ENCODE measurements around the gene GEMIN5. TPM values are rescaled to one million over a fixed set of nuclear protein-coding genes. Genes with fewer than 3 reads are reported as not detected.

The GEMIN5 gene
- total RNA-seq, 1 donor from 2014 or later: 13.9 TPM

DNA sequence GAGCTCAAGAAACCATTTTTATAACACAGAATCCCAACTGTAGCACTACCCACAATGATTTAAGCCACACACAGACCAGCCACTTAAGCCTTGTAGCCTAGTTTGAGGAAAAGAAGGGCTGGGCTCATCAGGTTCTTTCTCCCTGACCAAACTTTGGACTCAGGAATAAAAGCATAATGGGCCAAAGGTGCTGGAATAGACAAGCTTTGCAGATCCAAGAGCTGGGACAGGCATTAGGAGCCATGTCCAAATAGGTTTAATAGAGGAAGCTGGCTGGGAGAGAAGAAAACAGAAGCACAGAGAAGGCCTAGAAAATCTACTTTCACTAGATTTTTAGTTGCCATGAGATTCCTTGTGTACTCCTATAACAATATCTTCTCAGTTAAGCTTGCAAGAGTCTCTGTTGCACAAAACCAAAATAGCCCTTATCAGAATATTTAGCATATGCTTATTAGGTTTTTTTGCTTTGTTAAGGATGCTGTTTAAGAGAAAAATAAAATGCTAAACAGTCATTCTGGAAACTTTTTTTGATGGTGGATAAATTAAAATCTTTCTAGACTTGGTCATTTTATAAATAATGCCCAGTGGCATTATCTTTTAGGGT lies 41.3 kb downstream of the GEMIN5 start:
- TF ChIP-seq, protein P1, sequence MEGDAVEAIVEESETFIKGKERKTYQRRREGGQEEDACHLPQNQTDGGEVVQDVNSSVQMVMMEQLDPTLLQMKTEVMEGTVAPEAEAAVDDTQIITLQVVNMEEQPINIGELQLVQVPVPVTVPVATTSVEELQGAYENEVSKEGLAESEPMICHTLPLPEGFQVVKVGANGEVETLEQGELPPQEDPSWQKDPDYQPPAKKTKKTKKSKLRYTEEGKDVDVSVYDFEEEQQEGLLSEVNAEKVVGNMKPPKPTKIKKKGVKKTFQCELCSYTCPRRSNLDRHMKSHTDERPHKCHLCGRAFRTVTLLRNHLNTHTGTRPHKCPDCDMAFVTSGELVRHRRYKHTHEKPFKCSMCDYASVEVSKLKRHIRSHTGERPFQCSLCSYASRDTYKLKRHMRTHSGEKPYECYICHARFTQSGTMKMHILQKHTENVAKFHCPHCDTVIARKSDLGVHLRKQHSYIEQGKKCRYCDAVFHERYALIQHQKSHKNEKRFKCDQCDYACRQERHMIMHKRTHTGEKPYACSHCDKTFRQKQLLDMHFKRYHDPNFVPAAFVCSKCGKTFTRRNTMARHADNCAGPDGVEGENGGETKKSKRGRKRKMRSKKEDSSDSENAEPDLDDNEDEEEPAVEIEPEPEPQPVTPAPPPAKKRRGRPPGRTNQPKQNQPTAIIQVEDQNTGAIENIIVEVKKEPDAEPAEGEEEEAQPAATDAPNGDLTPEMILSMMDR (IDR thresholded peaks at IDR 0.05; ENCODE audit: partially characterized antibody, unreplicated experiment): no peak
- Mint-ChIP-seq H3K4me3 (ENCODE audit: unreplicated experiment) (no peak overlapping the region), H3K9me3 (ENCODE audit: unreplicated experiment) (no peaks in the 10 kb centered on the region), H3K36me3 (ENCODE audit: unreplicated experiment) (no peaks in the 10 kb centered on the region), H3K27ac (ENCODE audit: unreplicated experiment) (no peak overlapping the region), H3K4me1 (ENCODE audit: low read depth, unreplicated experiment) (no peaks in the 10 kb centered on the region), H3K27me3 (ENCODE audit: unreplicated experiment) (peaks cover 2% of the 10 kb centered on the region)
- no peak for DNase-seq

DNA sequence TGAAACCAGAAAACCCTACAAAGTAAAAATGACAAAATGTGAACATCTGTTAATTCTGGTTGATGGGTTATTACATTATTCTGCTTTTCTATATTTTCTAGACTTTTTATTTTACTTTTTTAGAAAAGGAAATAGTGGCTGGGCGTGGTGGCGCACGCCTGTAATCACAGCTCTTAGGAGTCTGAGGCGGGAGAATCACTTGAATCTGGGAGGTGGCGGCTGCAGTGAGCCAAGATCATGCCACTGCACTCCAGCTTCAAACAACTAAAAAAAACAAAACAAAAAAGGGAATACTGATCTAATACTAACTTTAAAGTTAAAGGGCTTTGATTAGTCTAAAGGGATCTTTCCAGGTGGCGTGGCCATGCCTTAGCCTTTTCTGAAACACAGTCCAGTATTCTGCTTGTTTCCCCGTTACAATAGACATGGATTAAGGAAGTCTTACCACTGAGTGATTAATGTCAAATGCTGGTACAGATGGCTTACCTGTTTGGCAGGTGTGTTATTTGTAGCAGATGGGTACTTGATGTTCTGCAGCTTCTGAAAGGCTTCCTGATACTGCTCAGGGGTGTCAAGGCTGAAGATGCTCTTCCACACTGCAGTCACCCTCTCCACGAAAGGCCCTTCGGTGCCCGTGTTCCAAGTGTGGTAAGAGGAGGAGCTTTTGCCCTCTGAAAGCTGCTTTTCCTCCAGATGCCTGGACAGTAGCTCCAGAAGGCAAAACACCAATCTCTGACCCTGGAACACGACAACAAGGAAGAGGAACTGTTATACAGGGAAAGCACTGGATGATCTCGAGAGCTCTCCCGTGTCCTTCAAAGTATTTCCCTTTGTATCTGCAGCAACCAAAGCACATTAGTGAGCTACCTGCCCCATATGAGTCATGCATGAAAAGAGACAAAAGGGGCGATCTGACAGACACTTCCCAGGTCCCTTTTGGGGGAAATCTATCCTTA lies 42.1 kb downstream of the GEMIN5 start:
- H3K36me3 Mint-ChIP-seq (ENCODE audit: unreplicated experiment): no peaks in the 10 kb centered on the region
- no peak for DNase-seq
- TF ChIP-seq, protein P1 (IDR thresholded peaks at IDR 0.05; ENCODE audit: partially characterized antibody, unreplicated experiment): no peak
- no peaks in the 10 kb centered on the region for H3K4me1 Mint-ChIP-seq (ENCODE audit: low read depth, unreplicated experiment)
- H3K9me3 Mint-ChIP-seq (ENCODE audit: unreplicated experiment): no peaks in the 10 kb centered on the region
- no peak overlapping the region for H3K27ac Mint-ChIP-seq (ENCODE audit: unreplicated experiment)
- peaks cover 2% of the 10 kb centered on the region for H3K27me3 Mint-ChIP-seq (ENCODE audit: unreplicated experiment)
- no peak overlapping the region for H3K4me3 Mint-ChIP-seq (ENCODE audit: unreplicated experiment)

DNA sequence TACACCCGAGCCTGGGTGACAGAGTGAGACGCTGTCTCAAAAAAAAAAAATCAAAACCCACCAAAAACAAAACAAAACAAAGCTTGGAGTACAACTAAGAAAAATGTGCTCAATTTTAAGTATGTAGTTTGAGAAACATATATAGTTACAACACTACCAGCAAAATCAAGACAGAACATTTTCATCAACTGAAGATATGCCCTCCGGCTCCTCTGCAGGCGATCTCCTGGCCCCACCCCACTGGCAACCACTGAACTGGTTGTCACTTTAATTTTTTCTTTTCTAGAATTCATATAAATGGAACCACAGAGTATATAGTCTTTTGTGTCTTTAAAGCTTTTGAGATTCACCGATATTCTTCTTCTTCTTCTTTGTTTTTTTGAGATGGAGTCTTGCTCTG lies 44.6 kb downstream of the GEMIN5 start:
- Mint-ChIP-seq H3K4me3 (ENCODE audit: unreplicated experiment) (no peak overlapping the region), H3K4me1 (ENCODE audit: low read depth, unreplicated experiment) (no peaks in the 10 kb centered on the region), H3K9me3 (ENCODE audit: unreplicated experiment) (no peaks in the 10 kb centered on the region), H3K27ac (ENCODE audit: unreplicated experiment) (no peak overlapping the region), H3K27me3 (ENCODE audit: unreplicated experiment) (peaks cover 2% of the 10 kb centered on the region), H3K36me3 (ENCODE audit: unreplicated experiment) (peaks cover 6% of the 10 kb centered on the region)
- no peak for DNase-seq
- TF ChIP-seq, protein P1 (IDR thresholded peaks at IDR 0.05; ENCODE audit: partially characterized antibody, unreplicated experiment): no peak

DNA sequence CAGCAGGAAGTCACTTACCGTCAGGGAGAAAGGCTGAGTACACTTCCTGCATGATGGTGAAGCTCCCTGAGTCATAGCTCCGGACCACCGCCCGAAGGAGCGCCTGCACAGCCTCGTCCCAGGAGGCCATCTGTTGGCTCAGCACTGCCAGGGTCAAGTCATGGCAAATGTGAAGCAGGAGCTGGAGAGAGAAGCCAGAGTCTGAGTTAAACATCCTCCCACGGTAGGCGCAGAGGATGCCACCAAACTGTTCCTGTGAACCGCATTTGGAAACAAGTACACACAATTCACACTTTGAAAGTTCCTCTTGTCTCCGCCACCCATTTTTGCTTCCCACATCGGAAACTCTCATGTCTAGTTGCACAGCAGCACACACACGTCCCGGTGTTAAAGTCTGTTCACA lies 45.6 kb downstream of the GEMIN5 start:
- no peak overlapping the region for H3K27ac Mint-ChIP-seq (ENCODE audit: unreplicated experiment)
- no peak overlapping the region for H3K4me3 Mint-ChIP-seq (ENCODE audit: unreplicated experiment)
- H3K9me3 Mint-ChIP-seq (ENCODE audit: unreplicated experiment): no peaks in the 10 kb centered on the region
- H3K36me3 Mint-ChIP-seq (ENCODE audit: unreplicated experiment): peaks cover 7% of the 10 kb centered on the region
- H3K27me3 Mint-ChIP-seq (ENCODE audit: unreplicated experiment): peaks cover 2% of the 10 kb centered on the region
- DNase-seq: no peak
- no peaks in the 10 kb centered on the region for H3K4me1 Mint-ChIP-seq (ENCODE audit: low read depth, unreplicated experiment)
- TF ChIP-seq, protein P1 (IDR thresholded peaks at IDR 0.05; ENCODE audit: partially characterized antibody, unreplicated experiment): no peak

DNA sequence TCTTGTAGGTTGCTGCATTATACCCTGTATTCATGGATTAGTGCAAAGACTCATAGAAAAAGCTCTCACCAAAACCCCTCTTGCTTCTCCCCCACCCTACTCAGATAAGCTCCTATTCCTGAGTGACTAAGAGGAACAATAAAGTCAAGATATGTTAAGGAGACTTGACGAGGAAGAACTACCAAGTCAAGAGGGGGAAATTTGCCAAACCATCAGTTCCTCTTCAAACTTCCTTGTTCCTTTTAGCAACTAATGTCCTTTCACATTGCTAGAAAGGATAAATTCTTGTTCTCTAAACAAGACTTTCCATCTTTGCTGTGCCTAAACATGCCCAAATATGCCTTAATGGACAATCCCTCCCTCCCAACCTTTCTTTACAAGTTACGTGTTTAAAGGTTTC lies 52.6 kb downstream of the GEMIN5 start:
- TF ChIP-seq, protein P1 (IDR thresholded peaks at IDR 0.05; ENCODE audit: partially characterized antibody, unreplicated experiment): no peak
- no peaks in the 10 kb centered on the region for H3K4me1 Mint-ChIP-seq (ENCODE audit: low read depth, unreplicated experiment)

More for the DNA sequence above, 52.6 kb downstream of the GEMIN5 start:
- Mint-ChIP-seq H3K36me3 (ENCODE audit: unreplicated experiment) (peaks cover 46% of the 10 kb centered on the region), H3K4me3 (ENCODE audit: unreplicated experiment) (no peak overlapping the region), H3K9me3 (ENCODE audit: unreplicated experiment) (peaks cover 4% of the 10 kb centered on the region), H3K27ac (ENCODE audit: unreplicated experiment) (no peak overlapping the region), H3K27me3 (ENCODE audit: unreplicated experiment) (peaks cover 4% of the 10 kb centered on the region)
- no peak for DNase-seq

All from glutamatergic neuron (in vitro differentiated cells).